ENCODE data around the gene ATP2A3. TPM values are rescaled to one million over a fixed set of nuclear protein-coding genes. Genes with fewer than 3 reads are reported as not detected.

ATP2A3 gene
- total and polyA plus RNA-seq, 9 donors = 1.6 to 9.9 (median 4.2) TPM

DNA sequence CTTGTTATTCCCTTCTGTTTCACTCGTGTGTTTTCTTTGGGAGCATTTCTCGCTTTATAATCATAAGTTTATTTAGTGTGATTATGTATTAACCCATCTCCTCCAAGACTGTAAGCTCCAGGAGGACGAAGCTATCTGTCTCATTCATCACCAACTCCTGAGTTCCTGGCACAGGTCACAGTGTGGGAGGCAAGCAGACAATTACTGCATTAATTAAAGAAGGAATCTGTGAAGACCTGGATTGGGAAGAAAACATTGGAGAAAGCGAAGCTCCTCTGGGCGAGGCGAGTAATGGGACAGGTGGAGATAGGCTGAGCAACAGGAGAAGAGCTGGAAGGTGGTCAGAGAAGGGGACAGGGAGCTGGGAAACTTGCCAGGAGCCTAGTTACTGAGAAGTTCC, 63.6 kb downstream of the ATP2A3 start:
- TF ChIP-seq POLR2A (IDR thresholded peaks at IDR 0.05) = no peak
- TF ChIP-seq, protein P1, sequence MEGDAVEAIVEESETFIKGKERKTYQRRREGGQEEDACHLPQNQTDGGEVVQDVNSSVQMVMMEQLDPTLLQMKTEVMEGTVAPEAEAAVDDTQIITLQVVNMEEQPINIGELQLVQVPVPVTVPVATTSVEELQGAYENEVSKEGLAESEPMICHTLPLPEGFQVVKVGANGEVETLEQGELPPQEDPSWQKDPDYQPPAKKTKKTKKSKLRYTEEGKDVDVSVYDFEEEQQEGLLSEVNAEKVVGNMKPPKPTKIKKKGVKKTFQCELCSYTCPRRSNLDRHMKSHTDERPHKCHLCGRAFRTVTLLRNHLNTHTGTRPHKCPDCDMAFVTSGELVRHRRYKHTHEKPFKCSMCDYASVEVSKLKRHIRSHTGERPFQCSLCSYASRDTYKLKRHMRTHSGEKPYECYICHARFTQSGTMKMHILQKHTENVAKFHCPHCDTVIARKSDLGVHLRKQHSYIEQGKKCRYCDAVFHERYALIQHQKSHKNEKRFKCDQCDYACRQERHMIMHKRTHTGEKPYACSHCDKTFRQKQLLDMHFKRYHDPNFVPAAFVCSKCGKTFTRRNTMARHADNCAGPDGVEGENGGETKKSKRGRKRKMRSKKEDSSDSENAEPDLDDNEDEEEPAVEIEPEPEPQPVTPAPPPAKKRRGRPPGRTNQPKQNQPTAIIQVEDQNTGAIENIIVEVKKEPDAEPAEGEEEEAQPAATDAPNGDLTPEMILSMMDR (IDR thresholded peaks at IDR 0.05) = no peak
- TF ChIP-seq EP300 (IDR thresholded peaks at IDR 0.05) = no peak
- Histone ChIP-seq H3K4me3 (no peak overlapping the region), H3K36me3 (no peaks in the 10 kb centered on the region), H3K27ac (no peak overlapping the region), H3K27me3 (no peaks in the 10 kb centered on the region), H3K4me1 (ENCODE audit: insufficient read depth) (peaks cover 3% of the 10 kb centered on the region), H3K9me3 (no peaks in the 10 kb centered on the region)
- DNase-seq = no peak
- WGBS, 3 donors = 48 to 57% (median 55%) methylated on average over 6 of the region's 6 CpGs
- intact Hi-C loops (cut with DNase I) = no loop called here

DNA sequence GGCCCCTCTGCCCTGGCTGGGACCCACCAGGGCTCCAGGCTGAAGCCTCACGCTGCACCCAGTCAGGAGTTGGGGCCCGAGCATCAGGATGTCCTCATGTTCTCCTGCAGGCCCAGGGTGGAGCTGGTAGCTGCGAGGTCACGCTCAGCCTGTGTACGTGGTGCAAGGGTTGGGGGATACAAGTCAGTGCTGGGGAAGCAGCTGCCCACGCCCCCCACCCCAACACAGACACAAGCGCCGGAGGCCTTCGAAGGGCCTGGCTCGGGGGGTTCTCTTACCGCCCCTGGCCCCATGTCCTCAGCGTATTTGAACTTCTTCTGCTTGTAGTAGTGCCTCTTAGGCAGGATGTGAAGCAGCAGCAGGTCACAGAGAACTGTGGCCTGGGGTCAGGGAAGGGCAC, 66.5 kb downstream of the ATP2A3 start:
- 92 to 94% (median 93%) methylated on average over 12 of the region's 12 CpGs for WGBS, 3 donors
- Histone ChIP-seq H3K27ac (no peak overlapping the region), H3K27me3 (no peaks in the 10 kb centered on the region), H3K4me1 (ENCODE audit: insufficient read depth) (peaks cover 19% of the 10 kb centered on the region), H3K36me3 (no peaks in the 10 kb centered on the region), H3K9me3 (no peaks in the 10 kb centered on the region), H3K4me3 (no peak overlapping the region)
- intact Hi-C loops (cut with DNase I) = no loop called here
- no peak for DNase-seq
- TF ChIP-seq EP300 (IDR thresholded peaks at IDR 0.05) (no peak), POLR2A (IDR thresholded peaks at IDR 0.05) (no peak)
- TF ChIP-seq, protein P1 (IDR thresholded peaks at IDR 0.05) = no peak

DNA sequence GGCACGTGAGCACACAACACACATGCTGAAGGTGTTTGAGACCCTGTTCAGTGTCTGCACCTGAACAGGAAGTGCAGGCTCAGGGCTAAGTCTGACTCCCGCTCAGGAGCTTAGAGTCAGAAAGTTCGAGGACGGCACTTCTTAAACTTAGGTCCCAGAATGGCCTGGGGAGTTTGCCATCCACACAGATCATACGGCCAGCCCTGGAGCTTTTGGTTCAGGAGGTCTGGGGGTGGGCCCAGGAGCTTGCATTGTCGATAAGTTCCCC, 67.3 kb downstream of the ATP2A3 start:
- Histone ChIP-seq H3K36me3 (no peaks in the 10 kb centered on the region), H3K27me3 (no peaks in the 10 kb centered on the region), H3K4me1 (ENCODE audit: insufficient read depth) (peaks cover 21% of the 10 kb centered on the region), H3K9me3 (no peaks in the 10 kb centered on the region), H3K4me3 (no peak overlapping the region), H3K27ac (no peak overlapping the region)
- 84 to 93% (median 91%) methylated on average over 6 of the region's 6 CpGs for WGBS, 3 donors
- intact Hi-C loops (cut with DNase I) = no loop called here
- no peak for TF ChIP-seq EP300 (IDR thresholded peaks at IDR 0.05)
- TF ChIP-seq, protein P1 (IDR thresholded peaks at IDR 0.05) = no peak
- TF ChIP-seq POLR2A (IDR thresholded peaks at IDR 0.05) = no peak
- DNase-seq = no peak

DNA sequence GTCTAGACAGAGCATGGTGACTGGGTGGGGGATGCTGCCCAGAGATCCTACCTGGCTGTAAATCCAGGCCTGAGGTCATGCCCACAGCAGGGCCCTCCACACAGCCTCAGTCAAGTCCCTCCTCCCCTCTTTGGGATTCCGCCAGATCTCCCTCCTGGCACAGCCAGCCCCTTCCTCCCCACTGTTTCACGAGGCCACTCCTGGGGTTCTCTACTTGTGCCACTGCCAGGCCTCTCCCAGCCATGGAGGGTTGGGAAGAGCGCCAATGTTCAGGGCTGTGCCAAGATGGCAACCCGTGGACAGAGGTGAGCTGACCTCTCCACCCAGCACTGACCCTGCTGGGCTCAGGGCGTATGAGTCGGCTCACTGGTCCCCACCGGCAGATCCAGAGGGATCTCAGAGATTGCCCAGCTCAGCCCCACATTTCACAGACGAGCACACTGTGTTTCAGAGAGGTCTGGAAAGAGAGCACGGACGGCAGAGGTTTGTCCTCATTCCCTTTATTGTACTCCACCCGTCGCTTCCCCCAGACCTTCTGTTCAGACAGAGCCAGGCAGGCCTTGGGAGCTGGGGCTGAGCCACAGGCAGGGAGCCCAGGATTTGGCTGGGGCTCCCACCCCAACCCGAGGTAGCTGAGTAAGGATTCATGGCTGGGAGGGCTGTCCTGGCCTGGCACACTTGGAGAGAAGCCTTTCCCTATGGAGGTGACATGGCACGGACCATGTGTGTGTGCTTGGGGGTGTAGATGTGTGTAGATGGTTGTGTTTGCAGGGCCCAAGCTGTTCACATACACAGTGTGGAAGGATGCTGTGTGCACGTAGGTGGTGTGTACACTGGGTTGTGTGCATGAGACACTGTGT, 67.9 kb downstream of the ATP2A3 start:
- no peaks in the 10 kb centered on the region for H3K36me3 ChIP-seq
- H3K27ac ChIP-seq = peak overlapping the region in 1 of 2 donors; percentile 23
- TF ChIP-seq POLR2A (IDR thresholded peaks at IDR 0.05) = no peak
- TF ChIP-seq, protein P1 (IDR thresholded peaks at IDR 0.05) = no peak
- no peak for TF ChIP-seq EP300 (IDR thresholded peaks at IDR 0.05)
- H3K9me3 ChIP-seq = no peaks in the 10 kb centered on the region
- H3K27me3 ChIP-seq = no peaks in the 10 kb centered on the region
- no peak overlapping the region for H3K4me3 ChIP-seq
- peak in 4 of 5 donors; percentile 51 to 60 (median 55) for DNase-seq
- 51 to 59% (median 52%) methylated on average over 12 to 15 of the region's 15 CpGs for WGBS, 3 donors
- intact Hi-C loops (cut with DNase I) = no loop called here
- H3K4me1 ChIP-seq (ENCODE audit: insufficient read depth) = peaks cover 23% of the 10 kb centered on the region
